Lung (tissue), 12 donors: ENCODE measurements around the gene PTPRU. TPM values are rescaled to one million over a fixed set of nuclear protein-coding genes. Genes with fewer than 3 reads are reported as not detected.

Experiments used
- ATAC-seq: fragments of 200-7000 bp; cut with Tn5 transposase; one replicate; pipeline ENCODE4 v1.9.1; 2020; ENCODE audit warnings: moderate number of reproducible peaks; ENCODE audit not compliant: insufficient read depth, low FRiP score
- DNase-seq, 3 donors: peaks; one replicate each; pipeline ENCODE4 v3.0.0-alpha.2; 2013 to 2017
- H3K27ac ChIP-seq, 2 donors: one replicate each; pipeline ENCODE4 v1.5.1; 2013; ENCODE audit warnings: mild to moderate bottlenecking in 2 of 2, moderate library complexity in 2 of 2, control low read depth in 1 of 2, inconsistent platforms in 1 of 2, low read depth in 1 of 2, low read length in 1 of 2
- H3K27me3 ChIP-seq, 3 donors: one replicate each; pipeline ENCODE4 v1.5.1; 2013; ENCODE audit warnings: low read length in 2 of 3; ENCODE audit not compliant: control insufficient read depth in 3 of 3, insufficient read depth in 3 of 3
- H3K36me3 ChIP-seq, 4 donors: one replicate each; pipeline ENCODE4 v1.5.1; 2013; ENCODE audit warnings: low read length in 4 of 4, mild to moderate bottlenecking in 1 of 4, moderate library complexity in 1 of 4; ENCODE audit not compliant: control insufficient read depth in 4 of 4, insufficient read depth in 4 of 4
- H3K4me1 ChIP-seq, 5 donors: one replicate each; pipeline ENCODE4 v1.5.1; 2013; ENCODE audit warnings: low read length in 5 of 5, mild to moderate bottlenecking in 2 of 5, moderate library complexity in 1 of 5; ENCODE audit not compliant: control insufficient read depth in 5 of 5, insufficient read depth in 5 of 5
- H3K4me3 ChIP-seq: one replicate; pipeline ENCODE4 v1.5.1; 2013; ENCODE audit warnings: mild to moderate bottlenecking, control low read depth, moderate library complexity
- H3K9ac ChIP-seq, 2 donors: one replicate each; pipeline ENCODE4 v1.5.1; 2013; ENCODE audit warnings: low read length in 2 of 2, control low read depth in 1 of 2; ENCODE audit not compliant: insufficient read depth in 1 of 2
- H3K9me3 ChIP-seq, 4 donors: one replicate each; pipeline ENCODE4 v1.5.1; 2013; ENCODE audit warnings: low read length in 3 of 4, mild to moderate bottlenecking in 1 of 4, moderate library complexity in 1 of 4; ENCODE audit not compliant: control insufficient read depth in 4 of 4, insufficient read depth in 3 of 4
- WGBS, 2 donors: extraction: QIAGEN DNeasy Blood & Tissue Kit; methylation state at CpG; one replicate each; pipeline ENCODE4 v1.1.7; 2013; 5-methylcytosine and 5-hydroxymethylcytosine counted together
- polyA plus RNA-seq, 2 donors: library from polyadenylated mRNA; stranded (reverse); fragments of 200-250 nt; gene quantifications; one replicate each; pipeline ENCODE4 v1.2.1, GENCODE V29; 2013
- total RNA-seq, 2 donors: library from RNA; depleted of rRNA in 1 of 2; stranded (reverse); fragments of >200 nt in 1 of 2; gene quantifications; one replicate each; pipeline ENCODE4 v1.2.1, GENCODE V29; 2014 to 2021
- TF ChIP-seq, protein P1 (sequence below): IDR thresholded peaks from 2 replicates; pipeline ENCODE4 v1.5.1; 2012; ENCODE audit warnings: mild to moderate bottlenecking; ENCODE audit errors: control extremely low read depth, extremely low read depth
- donor health status: control.
- donor health status: control.
- donor health status: Bipolar disorder and iron deficiency.
- donor health status: healthy.
- donor health status: DM: yes; HTN: yes; CAD: no.

Gene PTPRU
- total and polyA plus RNA-seq, 4 donors, result 22.6 to 55.3 (median 32.9) TPM

- H3K27ac ChIP-seq, result peak overlapping the region in 1 of 2 donors; percentile 74
- peaks cover 0 to 2% (median under 1%) of the 10 kb centered on the region in 4 donors for H3K36me3 ChIP-seq
- H3K4me3 ChIP-seq, result peak overlapping the region; percentile 84
- WGBS, 2 donors, result 11 to 19% methylated on average over 4 of the region's 4 CpGs
- peak overlapping the region; percentile 57 to 72 for H3K9ac ChIP-seq
- DNase-seq (peak in 1 of 3 donors; percentile 14), ATAC-seq (no peak)
- H3K4me1 ChIP-seq, result peaks cover 0 to 9% (median 6%) of the 10 kb centered on the region in 5 donors
- no peaks in the 10 kb centered on the region for H3K27me3 ChIP-seq
- H3K9me3 ChIP-seq, result no peaks in the 10 kb centered on the region
- TF ChIP-seq, protein P1, sequence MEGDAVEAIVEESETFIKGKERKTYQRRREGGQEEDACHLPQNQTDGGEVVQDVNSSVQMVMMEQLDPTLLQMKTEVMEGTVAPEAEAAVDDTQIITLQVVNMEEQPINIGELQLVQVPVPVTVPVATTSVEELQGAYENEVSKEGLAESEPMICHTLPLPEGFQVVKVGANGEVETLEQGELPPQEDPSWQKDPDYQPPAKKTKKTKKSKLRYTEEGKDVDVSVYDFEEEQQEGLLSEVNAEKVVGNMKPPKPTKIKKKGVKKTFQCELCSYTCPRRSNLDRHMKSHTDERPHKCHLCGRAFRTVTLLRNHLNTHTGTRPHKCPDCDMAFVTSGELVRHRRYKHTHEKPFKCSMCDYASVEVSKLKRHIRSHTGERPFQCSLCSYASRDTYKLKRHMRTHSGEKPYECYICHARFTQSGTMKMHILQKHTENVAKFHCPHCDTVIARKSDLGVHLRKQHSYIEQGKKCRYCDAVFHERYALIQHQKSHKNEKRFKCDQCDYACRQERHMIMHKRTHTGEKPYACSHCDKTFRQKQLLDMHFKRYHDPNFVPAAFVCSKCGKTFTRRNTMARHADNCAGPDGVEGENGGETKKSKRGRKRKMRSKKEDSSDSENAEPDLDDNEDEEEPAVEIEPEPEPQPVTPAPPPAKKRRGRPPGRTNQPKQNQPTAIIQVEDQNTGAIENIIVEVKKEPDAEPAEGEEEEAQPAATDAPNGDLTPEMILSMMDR, result no peak
These were observed 6.1 kb upstream of the PTPRU start for GRCh38 chr1:29230204-29230552.

DNA sequence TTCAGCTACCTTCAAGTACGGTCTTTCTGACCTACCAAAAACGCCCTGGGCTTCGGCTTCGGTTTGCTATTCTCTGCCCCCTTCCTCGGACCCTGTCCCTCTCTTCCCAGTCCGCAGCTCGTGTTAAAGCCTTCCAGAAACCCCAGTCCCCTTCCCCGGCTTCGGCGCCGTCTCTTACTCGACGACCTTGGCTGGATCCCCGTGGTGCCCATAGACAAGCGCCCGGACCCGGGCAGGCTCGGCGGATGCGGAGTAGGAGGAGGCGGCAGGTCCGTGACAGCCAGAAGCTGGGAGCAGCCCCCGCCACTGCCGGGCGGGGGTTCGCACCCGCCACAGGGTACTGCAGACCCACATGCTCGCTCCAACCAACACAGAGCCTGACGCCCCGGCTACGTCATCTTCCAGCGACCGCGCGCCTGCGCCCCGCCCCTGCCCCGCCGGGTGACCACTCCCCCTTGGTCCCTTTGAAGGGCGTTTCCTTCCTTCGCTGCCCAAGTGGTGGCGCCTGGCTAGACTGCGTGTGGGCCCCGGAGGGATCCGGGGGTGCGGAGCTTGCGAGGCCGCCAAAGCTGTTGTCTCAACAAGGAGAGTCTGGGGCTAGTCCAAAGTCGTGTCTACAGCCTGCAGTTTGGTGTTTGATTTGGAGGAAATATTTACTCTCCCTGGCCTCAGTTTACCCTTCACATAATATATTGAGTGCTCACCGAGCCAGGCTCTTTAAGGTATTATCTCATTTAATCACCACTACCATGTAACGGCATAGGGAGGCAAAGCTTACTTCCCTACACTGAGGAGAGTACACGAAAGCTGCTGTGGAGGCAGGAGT lies 5.6 kb upstream of the PTPRU start, which contains the start of gene MECR:
Gene MECR, minus strand, starts transcription at position 382 of the 826 bp plus-strand sequence. Its CDS starts 28 bp downstream, at position 354.
- no peaks in the 10 kb centered on the region for H3K9me3 ChIP-seq
- peak within 1 kb of the TSS; percentile 74 to 82 for H3K27ac ChIP-seq
- H3K4me3 ChIP-seq, result peak within 1 kb of the TSS; percentile 84
- peaks cover 0 to 2% (median 0%) of the 10 kb centered on the region in 4 donors for H3K36me3 ChIP-seq
- WGBS, 2 donors, result 3% methylated on average over 50 to 52 of the region's 52 CpGs
- peak; percentile 98 for ATAC-seq
- peaks cover 0 to 9% (median 6%) of the 10 kb centered on the region in 5 donors for H3K4me1 ChIP-seq
- TF ChIP-seq, protein P1, result peak; percentile 3
- peaks cover 0 to under 1% (median 0%) of the 10 kb centered on the region in 3 donors for H3K27me3 ChIP-seq
- peak; percentile 95 to 98 (median 97) for DNase-seq
- H3K9ac ChIP-seq, result peak within 1 kb of the TSS; percentile 72 to 89

GRCh38 chr1:29232387-29232786 lies 3.9 kb upstream of the PTPRU start:
- Histone ChIP-seq H3K27ac (no peak overlapping the region), H3K9me3 (no peaks in the 10 kb centered on the region), H3K27me3 (peaks cover 0 to 7% (median 7%) of the 10 kb centered on the region in 3 donors), H3K4me3 (no peak overlapping the region), H3K36me3 (peaks cover 0 to 2% (median 0%) of the 10 kb centered on the region in 4 donors), H3K9ac (no peak overlapping the region), H3K4me1 (peaks cover 2 to 18% (median 8%) of the 10 kb centered on the region in 5 donors)
- ATAC-seq, result no peak
- DNase-seq, result no peak
- 44 to 71% methylated on average over 3 of the region's 3 CpGs for whole genome bisulfite sequencing, 2 donors
- TF ChIP-seq, protein P1, result no peak
